Measurements from ENCODE around the gene C1orf226. TPM values are rescaled to one million over a fixed set of nuclear protein-coding genes. Genes with fewer than 3 reads are reported as not detected.
"Not testable (repeated sequence)": the region's sequence is repeated elsewhere in the genome, so short reads cannot be mapped to it uniquely, and the experiment has no call there.

The C1orf226 gene
- total RNA-seq, 1 donor from 2014 or later, result 0.85 TPM

GRCh38 chr1:162343470-162343869, 38.1 kb upstream of the C1orf226 start:
- no peaks in the 10 kb centered on the region for H3K4me1 ChIP-seq
- DNase-seq (ENCODE audit: low spot score in 2 of 2), result no peak
- no peak overlapping the region for H3K4me3 ChIP-seq
- no peaks in the 10 kb centered on the region for H3K9me3 ChIP-seq
- H3K36me3 ChIP-seq, result peaks cover 0 to 8% of the 10 kb centered on the region in 2 donors
- no peak for TF ChIP-seq CTCF (IDR thresholded peaks at IDR 0.05)
- H3K27ac ChIP-seq, result no peak overlapping the region
- intact Hi-C loops (cut with DNase I), result no loop called here
- no peaks in the 10 kb centered on the region for H3K27me3 ChIP-seq

GRCh38 chr1:162347281-162347680, 34.2 kb upstream of the C1orf226 start:
- intact Hi-C loops (cut with DNase I), result no loop called here

DNA sequence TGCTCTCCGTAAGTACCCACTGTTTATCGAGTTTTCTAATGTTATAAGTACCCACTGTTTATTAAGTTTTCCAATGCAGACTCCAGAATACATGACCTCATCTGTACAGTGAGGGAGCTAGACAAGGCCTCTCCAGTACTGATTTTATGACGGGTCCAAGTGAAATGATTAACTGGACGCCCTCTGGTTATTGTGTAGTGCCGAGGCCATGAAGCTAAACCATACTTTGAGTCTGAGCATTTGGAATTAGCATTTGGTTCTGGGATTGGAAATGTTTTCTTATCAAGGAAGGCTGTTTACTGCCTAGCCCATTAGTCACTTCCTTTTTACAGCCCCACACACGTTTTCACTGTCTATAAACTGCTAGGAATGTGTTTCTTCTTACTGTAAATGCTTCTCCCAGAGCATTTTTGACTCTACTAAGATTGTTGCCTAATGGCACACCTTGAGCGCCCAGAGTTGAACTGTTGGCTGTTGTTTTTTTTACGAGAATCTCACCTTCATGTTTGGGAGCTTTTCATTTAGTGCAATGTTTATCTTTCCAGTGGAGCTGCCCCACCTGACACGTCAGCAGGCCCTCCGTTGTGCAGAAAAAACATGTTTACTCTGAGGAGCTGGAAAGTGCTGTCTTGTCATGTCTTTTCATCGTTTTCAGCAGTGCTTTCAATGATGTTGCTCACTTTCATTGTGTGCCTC, 31.7 kb upstream of the C1orf226 start:
- no peak for DNase-seq (ENCODE audit: low spot score in 2 of 2)
- peaks cover 0 to 3% of the 10 kb centered on the region in 2 donors for H3K36me3 ChIP-seq
- H3K4me3 ChIP-seq, result no peak overlapping the region
- H3K4me1 ChIP-seq, result no peaks in the 10 kb centered on the region
- intact Hi-C loops (cut with DNase I), result no loop called here
- H3K27ac ChIP-seq, result no peak overlapping the region
- TF ChIP-seq CTCF (IDR thresholded peaks at IDR 0.05), result no peak
- H3K27me3 ChIP-seq, result no peaks in the 10 kb centered on the region
- no peaks in the 10 kb centered on the region for H3K9me3 ChIP-seq

More at GRCh38 chr1:162347281-162347680, 34.2 kb upstream of the C1orf226 start:
- Histone ChIP-seq H3K9me3 (no peaks in the 10 kb centered on the region), H3K27me3 (no peaks in the 10 kb centered on the region), H3K36me3 (peaks cover 0 to 8% of the 10 kb centered on the region in 2 donors), H3K4me3 (no peak overlapping the region), H3K4me1 (no peaks in the 10 kb centered on the region), H3K27ac (no peak overlapping the region)
- no peak for TF ChIP-seq CTCF (IDR thresholded peaks at IDR 0.05)
- DNase-seq (ENCODE audit: low spot score in 2 of 2), result no peak

GRCh38 chr1:162351246-162351842, 30.2 kb upstream of the C1orf226 start:
- Histone ChIP-seq H3K27me3 (no peaks in the 10 kb centered on the region), H3K27ac (no peak overlapping the region), H3K36me3 (peaks cover 0 to 12% of the 10 kb centered on the region in 2 donors), H3K9me3 (no peaks in the 10 kb centered on the region), H3K4me3 (no peak overlapping the region), H3K4me1 (no peaks in the 10 kb centered on the region)
- TF ChIP-seq CTCF (IDR thresholded peaks at IDR 0.05), result no peak
- no peak for DNase-seq (ENCODE audit: low spot score in 2 of 2)
- intact Hi-C loops (cut with DNase I), result no loop called here

- H3K27ac ChIP-seq; H3K4me3 ChIP-seq; intact Hi-C loops (cut with DNase I); H3K27me3 ChIP-seq; H3K9me3 ChIP-seq; DNase-seq (ENCODE audit: low spot score in 2 of 2); H3K4me1 ChIP-seq: not testable (repeated sequence)
- peaks cover 0 to 12% of the 10 kb centered on the region in 2 donors for H3K36me3 ChIP-seq
Observed at GRCh38 chr1:162351874-162352273, 29.7 kb upstream of the C1orf226 start.

DNA sequence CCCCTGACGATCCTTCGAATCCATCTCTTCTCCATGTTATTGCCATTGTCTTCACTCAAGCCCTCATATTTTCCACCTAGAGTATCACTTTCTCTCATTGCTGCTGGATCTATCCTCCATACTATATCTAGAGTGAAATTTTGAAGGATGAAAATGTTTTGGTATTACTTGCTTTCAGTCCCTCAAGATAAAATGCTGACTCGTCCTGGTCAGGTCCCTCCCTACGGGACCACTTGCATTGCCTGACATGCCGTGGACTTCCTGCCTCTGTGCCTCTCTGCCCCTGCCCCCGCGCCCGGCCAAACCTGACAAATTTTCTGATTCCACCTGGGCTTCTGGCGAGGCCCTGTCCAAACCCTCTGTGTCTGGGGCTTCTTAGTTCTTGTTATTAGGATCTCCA, 28.4 kb upstream of the C1orf226 start:
- Histone ChIP-seq H3K4me1 (no peaks in the 10 kb centered on the region), H3K4me3 (no peak overlapping the region), H3K27ac (no peak overlapping the region), H3K36me3 (peaks cover 0 to 17% of the 10 kb centered on the region in 2 donors), H3K27me3 (no peaks in the 10 kb centered on the region), H3K9me3 (no peaks in the 10 kb centered on the region)
- no peak for TF ChIP-seq CTCF (IDR thresholded peaks at IDR 0.05)
- intact Hi-C loops (cut with DNase I), result no loop called here
- no peak for DNase-seq (ENCODE audit: low spot score in 2 of 2)

Data from ascending aorta (tissue), 2 donors.